HPDE6-E6E7 (cell line): Measurements from ENCODE around the gene EIF4B.
"Not testable (repeated sequence)": the region's sequence is repeated elsewhere in the genome, so short reads cannot be mapped to it uniquely, and the experiment has no call there.

Source experiments
- DNase-seq: peaks from one replicate; pipeline ENCODE4 v3.0.0; 2011; ENCODE audit warnings: missing footprints; ENCODE audit errors: extremely low spot score

The EIF4B gene, protein sequence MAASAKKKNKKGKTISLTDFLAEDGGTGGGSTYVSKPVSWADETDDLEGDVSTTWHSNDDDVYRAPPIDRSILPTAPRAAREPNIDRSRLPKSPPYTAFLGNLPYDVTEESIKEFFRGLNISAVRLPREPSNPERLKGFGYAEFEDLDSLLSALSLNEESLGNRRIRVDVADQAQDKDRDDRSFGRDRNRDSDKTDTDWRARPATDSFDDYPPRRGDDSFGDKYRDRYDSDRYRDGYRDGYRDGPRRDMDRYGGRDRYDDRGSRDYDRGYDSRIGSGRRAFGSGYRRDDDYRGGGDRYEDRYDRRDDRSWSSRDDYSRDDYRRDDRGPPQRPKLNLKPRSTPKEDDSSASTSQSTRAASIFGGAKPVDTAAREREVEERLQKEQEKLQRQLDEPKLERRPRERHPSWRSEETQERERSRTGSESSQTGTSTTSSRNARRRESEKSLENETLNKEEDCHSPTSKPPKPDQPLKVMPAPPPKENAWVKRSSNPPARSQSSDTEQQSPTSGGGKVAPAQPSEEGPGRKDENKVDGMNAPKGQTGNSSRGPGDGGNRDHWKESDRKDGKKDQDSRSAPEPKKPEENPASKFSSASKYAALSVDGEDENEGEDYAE

DNA sequence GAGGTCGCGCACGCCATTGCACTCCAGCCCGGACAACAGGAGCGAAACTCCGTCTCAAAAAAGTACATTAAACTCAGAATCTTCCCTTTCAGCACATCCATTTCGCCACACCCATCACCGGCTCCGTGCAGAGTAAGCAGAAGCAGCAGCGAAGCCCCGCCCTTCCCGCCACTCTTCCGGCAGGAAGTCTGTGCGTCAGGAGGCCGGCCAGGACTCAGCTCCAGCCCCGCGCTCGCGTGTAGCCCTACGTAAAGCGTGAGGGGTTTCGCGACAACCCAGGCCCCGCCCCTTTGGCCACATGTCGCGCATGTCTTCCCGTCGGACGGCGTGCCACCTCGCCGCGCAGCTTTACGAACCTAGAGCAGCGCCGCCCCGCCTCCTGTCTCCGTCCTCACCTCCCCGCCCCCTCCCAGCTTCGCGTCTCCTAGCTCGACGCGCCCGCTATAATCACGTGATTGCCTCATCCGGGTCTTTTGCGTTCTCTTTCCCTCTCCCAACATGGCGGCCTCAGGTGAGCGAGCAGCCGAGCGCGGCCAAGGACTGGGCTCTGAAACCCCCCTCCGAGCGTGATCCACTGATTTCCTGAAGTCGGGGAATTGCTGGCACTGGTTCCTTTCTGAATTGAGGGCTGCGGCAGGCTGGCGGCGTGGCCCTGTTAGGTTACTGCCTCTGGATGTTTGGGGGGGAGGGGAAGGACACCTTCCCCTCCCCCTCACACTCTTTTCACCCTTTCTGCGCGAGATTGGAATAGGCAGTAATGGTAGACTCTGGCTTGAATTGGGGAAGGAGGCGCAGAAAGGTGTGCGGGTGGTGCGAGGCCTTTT, at the start of gene EIF4B:
EIF4B (plus strand) TSS at position 471 of the 824 bp plus-strand sequence; CDS start at position 499, 28 bp downstream.
- peak; percentile 94 for DNase-seq

DNA sequence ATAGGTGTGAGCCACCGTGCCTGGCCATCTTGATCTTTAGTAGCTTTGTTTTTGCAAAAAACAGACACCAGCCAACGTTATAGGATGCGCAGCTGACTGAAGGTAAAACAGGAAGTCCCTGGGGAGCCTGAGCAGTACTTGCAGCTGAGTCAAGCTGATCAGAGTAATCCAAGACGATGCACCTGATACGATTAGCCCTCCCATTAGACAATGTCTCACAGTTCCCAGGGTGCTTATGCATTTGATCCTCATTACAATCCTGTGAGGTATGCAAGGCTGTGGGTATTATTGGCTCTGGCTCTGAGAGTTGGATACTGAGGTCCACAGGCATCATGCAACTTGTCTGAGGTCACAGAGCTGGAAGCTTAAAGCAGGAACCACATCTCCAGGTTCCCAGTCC, 49.3 kb upstream of the EIF4B start:
- no peak for DNase-seq

DNA sequence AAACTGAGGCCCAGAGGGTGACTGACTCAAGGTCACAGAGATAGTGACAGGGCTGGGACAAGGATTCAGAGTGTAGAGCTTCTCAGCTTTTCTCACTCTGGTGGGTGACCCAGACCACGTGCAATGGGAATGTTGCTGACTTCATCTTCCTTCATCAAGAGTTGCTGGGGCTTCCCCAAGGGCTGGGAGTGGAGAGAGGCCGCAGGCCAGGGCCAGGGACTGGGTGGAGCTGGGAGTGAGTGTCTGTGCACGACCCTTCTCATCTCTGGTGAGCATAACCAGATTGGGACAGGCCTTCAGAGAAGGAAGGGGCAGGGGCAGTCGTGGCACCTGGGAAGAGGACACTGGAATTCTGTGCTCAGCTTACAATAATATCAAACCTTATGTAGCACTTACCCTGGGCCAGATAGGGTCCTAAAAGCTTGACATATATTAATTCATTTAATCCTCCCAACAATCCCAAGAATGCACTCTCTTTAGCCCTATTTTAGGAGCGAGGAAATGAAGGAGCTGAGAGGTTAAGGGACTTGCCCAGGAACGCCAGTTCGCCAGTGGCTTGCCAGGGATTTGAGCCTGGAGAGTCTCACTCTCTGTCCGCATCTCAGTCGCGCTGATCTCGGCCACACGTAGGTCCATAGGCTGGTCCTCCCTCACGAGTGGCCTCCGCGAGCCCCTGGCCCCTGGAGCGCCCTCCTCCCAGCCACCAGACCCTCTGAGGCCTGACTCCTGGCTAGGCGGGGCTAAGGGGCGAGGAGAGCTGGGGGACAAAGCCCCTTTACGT, 41.5 kb upstream of the EIF4B start:
- DNase-seq = no peak

DNA sequence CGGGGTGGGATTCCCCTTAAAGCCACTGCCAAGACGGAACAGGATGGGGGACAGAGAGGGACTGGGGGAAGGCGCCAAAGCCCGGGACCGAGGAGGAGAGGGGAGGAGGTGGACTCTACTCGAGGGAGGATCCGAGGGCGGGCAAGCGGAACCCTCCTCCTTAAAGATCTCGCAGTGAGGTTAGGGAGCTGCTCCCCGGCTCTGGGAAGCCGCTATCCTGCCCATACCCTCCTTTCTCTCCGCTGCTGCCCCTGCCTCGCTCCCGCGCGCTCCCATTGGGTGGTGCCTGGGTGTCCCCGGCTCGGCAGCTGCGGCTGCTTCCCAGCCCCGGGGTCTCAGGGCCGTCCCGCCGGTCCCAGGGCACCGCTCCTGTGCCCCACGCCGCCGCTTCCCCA, 40.9 kb upstream of the EIF4B start:
- no peak for DNase-seq

DNA sequence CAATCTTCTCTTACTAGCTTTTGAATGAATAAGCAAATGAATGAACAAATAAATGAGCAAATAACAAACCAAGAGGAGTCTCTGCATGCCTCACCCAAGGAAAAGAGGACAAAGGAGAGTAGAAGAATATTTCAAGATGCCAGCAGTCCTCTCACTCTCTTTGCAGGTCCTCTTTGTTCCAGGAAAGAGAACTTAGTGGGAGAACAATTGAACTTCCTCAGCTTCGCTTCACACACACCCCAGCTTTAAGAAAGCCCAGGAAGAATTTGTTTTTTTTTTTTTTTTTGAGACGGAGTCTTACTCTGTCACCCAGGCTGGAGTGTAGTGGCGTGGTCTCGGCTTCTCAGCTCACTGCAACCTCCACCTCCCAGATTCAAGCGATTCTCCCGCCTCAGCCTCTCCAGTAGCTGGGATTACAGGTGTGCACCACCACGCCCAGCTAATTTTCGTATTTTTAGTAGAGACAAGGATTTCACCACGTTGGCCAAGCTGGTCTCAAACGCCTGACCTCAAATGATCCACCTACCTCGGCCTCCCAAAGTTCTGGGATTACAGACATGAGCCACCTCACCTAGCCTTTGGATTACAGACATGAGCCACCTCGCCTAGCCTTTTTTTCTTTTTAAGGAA, 37.0 kb upstream of the EIF4B start:
- DNase-seq = no peak

DNA sequence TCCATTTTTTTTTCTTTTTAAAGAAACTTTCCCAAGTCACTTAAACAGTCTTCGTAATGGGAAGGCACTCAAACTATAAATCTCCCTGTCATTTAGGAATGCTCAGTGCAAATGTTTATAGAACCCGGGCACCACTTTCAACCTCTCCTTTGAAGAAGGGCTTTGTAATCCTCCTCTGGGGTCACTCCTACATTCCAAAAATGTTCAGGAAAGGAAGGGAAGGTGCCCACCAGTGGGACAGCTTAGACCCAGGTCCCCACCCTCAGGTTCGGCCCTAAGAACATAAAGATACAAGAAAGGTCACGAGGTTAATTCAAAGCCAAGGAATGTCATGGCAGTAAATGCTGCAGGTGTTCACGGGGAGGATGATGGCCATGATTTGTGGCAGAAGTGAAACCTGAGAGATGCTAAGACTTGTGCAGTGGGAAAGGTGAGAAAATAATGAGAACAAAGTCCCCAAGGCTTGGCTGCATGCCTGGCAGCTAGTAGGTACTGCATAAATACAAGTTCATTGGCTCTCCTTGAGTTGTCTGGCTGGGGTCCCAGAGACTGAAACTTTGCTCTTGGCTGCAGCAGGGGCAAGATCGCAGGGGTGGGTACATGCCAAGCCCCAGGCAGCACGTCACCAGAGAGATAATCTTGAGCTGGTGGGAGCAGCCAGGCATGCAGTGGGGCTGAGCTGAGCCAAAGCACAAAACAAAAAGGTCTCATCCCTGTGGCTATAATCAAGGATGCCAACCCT, 36.3 kb upstream of the EIF4B start:
- no peak for DNase-seq

DNA sequence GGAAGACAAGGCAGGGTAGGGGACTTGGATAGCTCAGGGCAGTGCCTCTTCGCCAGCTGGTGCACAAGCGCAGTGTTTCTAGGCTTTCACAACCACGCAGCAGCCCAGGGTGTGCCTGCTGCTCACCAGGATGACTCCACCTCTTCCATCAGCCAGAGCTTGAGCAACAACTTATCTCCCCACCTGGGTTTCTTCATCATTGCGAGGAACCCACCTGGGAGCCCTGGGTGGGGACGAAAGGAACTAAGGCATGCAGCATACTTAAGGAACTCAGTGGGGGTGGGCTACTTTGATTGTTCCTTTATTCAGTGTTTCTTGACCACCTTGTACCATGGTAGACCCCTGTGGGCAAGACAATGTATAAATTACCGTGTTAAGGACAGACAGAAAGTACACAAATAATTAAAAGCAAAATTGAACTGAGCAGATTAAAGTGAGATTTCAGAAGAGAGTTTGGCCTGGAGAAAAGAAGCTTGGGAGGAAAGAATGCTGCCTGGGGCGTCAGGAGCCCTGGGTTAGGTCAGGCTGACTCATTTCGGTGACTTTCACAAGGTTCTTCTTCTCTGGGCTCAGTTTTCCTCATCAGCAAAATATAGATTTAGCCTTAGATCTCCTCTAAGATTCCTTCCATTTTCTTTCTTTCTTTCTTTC, 34.5 kb upstream of the EIF4B start:
- DNase-seq = peak; percentile 94

DNA sequence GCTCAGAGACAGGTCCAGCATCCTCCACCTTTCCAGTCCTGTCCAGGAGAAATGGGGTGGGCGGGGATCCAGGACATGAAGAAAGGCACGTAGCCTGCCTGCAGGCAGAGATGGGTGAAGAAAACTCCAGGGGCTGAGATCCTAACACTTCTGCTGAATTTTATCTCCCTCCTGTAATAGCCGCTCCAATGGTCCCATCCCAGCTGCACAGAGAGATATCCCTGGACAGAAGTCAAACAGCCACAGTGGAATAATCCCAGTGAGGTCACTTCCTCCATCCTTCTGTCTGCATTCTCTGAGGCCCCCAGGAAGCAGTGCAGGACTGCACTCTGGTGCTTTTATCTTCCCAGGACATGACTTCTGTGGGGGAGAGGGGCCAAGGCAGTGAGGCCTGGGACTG, 31.1 kb upstream of the EIF4B start:
- no peak for DNase-seq

DNA sequence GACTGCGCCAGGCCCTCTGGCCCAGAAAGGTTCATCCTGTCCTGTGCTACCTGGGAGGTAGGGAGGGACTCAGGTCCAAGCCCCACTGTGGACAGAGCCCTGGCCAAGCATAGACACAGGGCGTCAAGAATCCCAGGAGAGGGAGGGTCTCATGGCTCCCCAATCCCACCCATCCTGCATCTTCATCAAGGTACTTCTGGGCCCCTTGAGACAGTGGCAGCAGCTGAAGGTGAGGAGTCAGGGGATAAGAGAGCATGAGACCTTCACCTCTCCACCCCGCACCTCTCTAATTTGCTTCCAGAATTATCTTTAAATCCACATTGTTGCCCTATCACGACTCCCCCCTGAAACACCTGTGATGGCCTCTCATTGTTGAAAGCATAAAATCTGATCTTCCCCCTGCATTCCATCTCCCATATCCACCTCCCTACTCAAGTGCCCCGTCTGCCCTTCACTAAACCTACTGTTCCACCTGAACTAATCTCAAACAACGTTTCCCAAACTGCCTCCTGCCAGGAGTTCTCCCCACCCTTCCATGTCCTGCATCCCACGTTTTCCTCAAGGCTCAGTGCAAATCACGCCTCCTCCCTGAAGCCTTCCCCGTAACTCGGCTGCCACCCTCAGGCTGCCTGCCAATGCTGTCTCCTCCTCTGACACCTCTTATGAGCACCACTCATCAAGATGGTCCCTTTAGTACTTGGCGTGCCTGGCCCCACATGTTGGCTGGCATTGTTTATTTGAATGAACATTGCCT, 30.3 kb upstream of the EIF4B start:
- no peak for DNase-seq

DNA sequence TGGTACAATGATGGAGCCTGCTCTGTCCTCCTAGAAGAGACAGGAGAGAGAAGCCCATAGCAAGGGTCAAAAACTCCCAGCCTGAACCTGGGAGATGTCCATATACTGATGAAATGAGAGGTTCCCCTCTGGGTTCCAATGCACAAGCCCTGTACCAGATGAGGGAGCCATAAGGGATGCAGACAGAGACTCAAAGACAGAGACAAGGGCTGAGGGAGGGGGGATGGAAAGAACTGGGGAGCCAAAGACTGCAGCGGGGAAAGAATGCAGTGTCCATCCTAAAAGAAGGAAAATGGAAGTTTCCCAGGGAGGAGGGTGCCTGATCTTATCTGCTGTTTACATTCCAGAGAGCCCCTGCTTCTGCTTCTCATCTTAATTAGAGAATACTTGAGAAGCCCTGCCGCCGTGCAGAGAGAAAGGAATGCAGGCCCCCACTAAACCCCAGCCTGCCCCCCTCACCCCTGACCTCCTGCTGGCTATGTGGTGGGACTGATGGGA, 29.6 kb upstream of the EIF4B start:
- no peak for DNase-seq

DNA sequence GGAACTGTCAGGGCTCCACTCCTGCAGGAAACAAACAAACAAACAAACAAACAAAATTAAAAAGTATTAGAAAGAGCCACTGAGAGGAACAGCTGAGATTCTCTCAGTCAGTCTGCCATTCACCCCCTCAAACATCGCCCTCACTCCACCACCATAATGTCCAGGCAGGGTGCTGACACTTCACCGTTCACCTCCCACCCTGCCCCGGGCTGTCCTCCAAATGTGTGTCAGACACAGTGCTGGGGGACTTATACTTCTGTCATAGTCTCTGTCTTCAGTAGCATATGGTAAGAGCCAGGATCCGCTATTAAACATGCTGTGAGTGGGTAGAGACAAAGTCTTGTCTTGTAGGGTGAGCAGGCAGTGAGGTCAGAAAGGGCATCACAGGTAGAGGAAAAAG, 29.1 kb upstream of the EIF4B start:
- no peak for DNase-seq

DNA sequence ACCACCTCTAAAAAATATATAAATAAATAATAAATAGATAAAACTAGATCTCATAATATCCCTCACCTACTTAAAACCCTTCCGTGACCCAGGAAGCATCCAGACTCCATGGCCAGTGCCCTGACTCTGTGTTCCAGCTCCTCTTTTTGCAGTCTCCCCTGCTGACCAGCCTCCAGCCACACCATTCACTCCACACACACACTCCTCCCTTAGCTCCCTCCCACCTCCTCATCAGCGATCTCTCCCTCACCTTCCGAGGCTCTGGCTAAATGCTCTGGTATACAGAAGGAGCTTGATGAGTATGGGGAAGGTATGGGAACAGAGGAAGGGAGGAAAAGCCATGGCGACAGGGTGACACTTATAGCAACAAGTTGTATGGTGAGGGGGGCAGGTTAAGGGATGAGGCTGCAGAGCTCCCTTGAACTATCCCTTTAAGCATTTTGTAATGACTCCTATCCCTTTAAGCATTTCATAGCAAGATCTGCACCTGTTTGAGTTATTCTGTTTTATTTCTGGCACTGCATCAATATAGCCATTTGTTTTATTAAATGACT, 26.1 kb upstream of the EIF4B start:
- DNase-seq = no peak

DNA sequence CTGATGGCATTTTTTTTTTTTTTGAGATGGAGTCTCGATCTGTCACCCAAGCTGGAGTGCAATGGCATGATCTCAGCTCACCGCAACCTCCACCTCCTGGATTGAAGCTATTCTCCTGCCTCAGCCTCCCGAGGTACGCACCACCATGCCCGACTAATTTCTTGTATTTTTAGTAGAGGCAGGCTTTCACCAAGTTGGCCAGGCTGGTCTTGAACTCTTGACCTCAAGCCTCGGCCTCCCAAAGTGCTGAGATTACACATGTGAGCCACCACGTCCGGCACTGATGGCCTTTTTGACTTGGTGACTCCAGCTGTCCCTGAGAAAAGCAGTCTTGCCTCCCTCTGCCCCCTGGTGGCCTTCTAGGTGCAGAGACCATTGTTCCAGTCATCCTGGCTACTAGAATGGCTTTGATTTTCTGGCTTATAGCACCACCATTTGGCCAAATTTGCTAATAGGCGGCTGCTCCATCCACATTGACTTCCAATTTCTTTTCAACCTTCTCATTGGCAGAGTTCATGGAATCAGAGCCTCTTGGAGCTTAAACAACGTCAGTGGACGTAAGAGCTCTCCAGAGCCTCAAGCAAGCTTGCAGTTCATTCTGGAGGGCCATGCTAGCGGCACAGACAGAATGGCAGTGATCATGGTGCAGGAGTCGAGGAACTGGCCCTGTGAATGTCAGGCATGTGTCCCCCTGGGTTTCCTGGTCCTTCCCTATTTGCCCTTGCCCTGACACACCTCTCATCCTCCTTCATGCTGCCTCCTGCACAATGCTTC, 25.4 kb upstream of the EIF4B start:
- peak; percentile 71 for DNase-seq

DNA sequence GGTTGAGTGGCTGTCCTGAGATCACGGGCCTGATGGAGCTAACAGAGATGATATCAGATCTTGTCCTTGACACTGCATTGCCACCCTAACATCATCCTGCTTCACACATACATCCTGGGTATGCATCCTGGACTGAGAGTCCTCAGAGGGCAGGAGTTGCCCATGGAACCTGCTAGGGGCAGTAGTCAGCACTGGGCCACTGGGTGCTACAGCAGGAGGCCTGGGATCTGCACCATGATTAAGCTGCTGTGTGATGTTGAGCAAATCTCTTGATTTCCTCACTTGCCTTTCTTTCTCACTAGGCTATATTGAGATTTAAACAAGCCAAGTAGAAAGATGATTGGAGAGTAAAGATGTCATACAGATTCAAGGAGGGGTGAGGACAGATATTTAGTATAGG, 22.1 kb upstream of the EIF4B start:
- no peak for DNase-seq

DNA sequence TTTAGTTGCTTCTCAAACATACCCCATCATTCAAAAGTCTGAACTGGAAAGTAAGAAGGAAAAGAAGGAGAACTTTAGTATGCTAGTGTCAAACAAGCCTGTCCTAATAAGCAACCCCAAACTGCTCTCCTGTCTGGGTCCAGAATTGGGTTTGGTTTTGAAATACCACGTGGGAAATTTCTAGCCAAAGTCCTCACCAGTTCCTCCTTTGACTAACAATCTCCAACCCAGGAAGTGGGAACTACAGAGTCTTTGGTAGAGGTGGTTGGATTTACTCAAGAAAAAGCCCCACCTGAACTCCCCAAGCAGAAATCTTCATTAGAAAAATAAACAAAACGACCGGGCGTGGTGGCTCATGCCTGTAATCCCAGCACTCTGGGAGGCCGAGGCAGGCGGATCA, 17.4 kb upstream of the EIF4B start:
- no peak for DNase-seq

DNA sequence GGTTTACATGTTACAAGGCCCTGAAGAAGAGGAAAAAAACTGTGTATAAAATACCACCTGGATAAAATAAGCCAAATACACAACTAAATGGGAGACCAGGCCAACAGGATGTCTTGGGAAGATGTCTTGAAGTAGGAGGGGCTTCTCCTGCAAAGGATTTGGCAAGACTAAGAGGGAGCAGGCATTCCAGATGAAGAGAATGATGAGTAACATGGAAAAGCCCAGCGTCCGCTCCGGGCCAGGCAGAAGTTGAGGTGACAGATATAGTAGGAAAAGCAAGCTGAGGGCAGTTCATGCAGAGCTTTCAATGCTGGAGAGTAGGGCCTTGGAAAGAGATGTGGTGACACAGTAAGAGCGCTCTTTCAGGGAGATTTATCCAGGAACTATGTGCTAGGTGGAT, 16.1 kb upstream of the EIF4B start:
- DNase-seq = no peak

DNA sequence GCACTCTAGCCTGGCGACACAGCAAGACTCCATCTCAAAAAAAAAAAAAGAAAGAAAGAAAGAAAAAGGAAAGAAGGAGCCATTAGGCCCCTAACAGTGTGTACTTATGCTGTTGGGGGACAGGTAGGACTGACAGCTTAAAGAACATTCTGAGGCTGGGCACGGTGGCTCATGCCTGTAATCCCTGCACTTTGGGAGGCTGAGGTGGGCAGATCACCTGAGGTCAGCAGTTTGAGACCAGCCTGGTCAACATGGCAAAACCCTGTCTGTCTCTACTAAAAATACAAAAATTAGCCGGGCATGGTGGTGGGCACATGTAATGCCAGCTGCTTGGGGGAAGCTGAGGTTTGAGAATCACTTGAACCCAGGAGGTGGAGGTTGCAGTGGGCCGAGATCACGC, 14.0 kb upstream of the EIF4B start:
- not testable (repeated sequence) for DNase-seq
